Type B pancreatic cell (in vitro differentiated cells): ENCODE results near the gene TMIGD2. TPM values are rescaled to one million over a fixed set of nuclear protein-coding genes. Genes with fewer than 3 reads are reported as not detected.
A peak's percentile ranks its signal among the peaks of the same experiment; 100 is the strongest.

Experiments
- DNase-seq: peaks from one replicate; pipeline ENCODE4 v3.0.0; 2021; ENCODE audit warnings: mixed read lengths; ENCODE audit not compliant: unreplicated experiment; ENCODE audit errors: extremely low spot score
- H3K27ac Mint-ChIP-seq: 2 replicates; pipeline ENCODE4 v1.8.0; 2021; ENCODE audit warnings: mild to moderate bottlenecking, mixed read lengths
- H3K27me3 Mint-ChIP-seq: 2 replicates; pipeline ENCODE4 v1.8.0; 2021; ENCODE audit warnings: mixed read lengths
- H3K36me3 Mint-ChIP-seq: 2 replicates; pipeline ENCODE4 v1.8.0; 2021; ENCODE audit warnings: mixed read lengths
- H3K4me1 Mint-ChIP-seq: one replicate; pipeline ENCODE4 v1.8.0; 2021; ENCODE audit warnings: mixed read lengths; ENCODE audit not compliant: unreplicated experiment
- H3K4me3 Mint-ChIP-seq: 2 replicates; pipeline ENCODE4 v1.8.0; 2021; ENCODE audit warnings: mild to moderate bottlenecking, mixed read lengths
- H3K9me3 Mint-ChIP-seq: 2 replicates; pipeline ENCODE4 v1.8.0; 2021; ENCODE audit warnings: mixed read lengths
- CTCF ChIP-seq: fragments of 200-600 bp; sonication (generic); conservative IDR thresholded peaks from 2 replicates; pipeline ENCODE4 v1.5.0; 2021; ENCODE audit warnings: antibody characterized with exemption, mild to moderate bottlenecking
- total RNA-seq: library from RNA; stranded (reverse); gene quantifications from 2 replicates; pipeline ENCODE4 v1.2.1, GENCODE V29; 2021; ENCODE audit warnings: low replicate concordance

TMIGD2 gene
- total RNA-seq, 1 donor from 2014 or later, result not detected

- Mint-ChIP-seq H3K27ac (no peak overlapping the region), H3K36me3 (peaks cover 9% of the 10 kb centered on the region), H3K27me3 (peaks cover 5% of the 10 kb centered on the region), H3K9me3 (no peaks in the 10 kb centered on the region), H3K4me1 (peaks cover 4% of the 10 kb centered on the region), H3K4me3 (peak overlapping the region; percentile 75)
- DNase-seq, result no peak
- no peak for TF ChIP-seq CTCF
Observed at GRCh38 chr19:4345342-4346019, 43.3 kb upstream of the TMIGD2 start.

DNA sequence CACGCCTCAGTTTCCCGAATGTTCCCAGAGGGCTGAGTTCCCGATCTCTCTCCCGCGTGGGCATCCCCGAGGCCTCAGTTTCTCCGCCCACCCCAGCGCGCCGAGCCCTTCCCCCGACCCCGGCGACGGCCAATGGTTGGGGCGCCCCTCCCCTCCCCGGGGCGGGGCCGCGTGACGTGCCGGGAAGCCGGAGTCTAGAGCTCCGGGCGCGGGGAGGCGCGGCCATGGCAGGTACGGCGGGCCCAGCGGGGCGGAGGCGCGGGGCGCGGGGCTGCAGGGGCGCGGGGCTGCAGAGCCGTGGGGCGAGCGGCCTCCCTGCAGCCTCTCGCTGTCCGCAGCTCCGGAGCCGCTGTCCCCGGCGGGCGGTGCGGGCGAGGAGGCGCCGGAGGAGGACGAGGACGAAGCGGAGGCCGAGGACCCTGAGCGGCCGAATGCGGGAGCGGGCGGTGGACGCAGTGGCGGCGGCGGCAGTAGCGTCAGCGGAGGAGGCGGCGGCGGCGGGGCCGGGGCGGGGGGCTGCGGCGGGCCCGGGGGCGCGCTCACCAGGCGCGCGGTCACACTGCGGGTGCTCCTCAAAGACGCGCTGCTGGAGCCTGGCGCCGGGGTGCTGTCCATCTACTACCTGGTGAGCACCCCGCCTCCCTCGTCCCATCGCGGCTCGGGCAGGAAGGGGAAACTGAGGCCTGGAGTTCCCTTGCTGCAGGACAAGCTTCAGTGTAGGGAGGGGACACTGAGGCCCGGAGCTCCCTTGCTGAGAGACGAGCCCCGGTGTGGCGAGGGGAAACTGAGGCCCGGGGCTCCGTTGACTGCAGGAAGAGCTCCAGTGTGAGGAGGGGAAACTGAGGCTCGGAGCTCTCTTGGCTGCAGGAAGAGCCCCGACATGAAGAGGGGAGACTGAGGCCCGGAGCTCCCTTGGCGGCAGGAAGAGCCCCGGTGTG, 41.5 kb upstream of the TMIGD2 start, which contains the start of gene MPND:
Gene MPND (plus strand): TSS at position 193 of the 938 bp plus-strand sequence. CDS start 32 bp downstream, at position 225.
- Mint-ChIP-seq H3K36me3 (peaks cover 9% of the 10 kb centered on the region), H3K9me3 (no peaks in the 10 kb centered on the region), H3K27ac (peak within 1 kb of the TSS; percentile 98), H3K27me3 (peaks cover 5% of the 10 kb centered on the region), H3K4me1 (peaks cover 4% of the 10 kb centered on the region), H3K4me3 (peak within 1 kb of the TSS; percentile 92)
- no peak for TF ChIP-seq CTCF
- DNase-seq, result peak; percentile 96

GRCh38 chr19:4342615-4343369, 40.6 kb upstream of the TMIGD2 start:
- no peaks in the 10 kb centered on the region for H3K9me3 Mint-ChIP-seq
- H3K27me3 Mint-ChIP-seq, result peaks cover 5% of the 10 kb centered on the region
- peak; percentile 38 for TF ChIP-seq CTCF
- H3K4me3 Mint-ChIP-seq, result peak overlapping the region; percentile 92
- peaks cover 9% of the 10 kb centered on the region for H3K36me3 Mint-ChIP-seq
- peaks cover 9% of the 10 kb centered on the region for H3K4me1 Mint-ChIP-seq
- H3K27ac Mint-ChIP-seq, result peak overlapping the region; percentile 98
- peak; percentile 97 for DNase-seq

- Mint-ChIP-seq H3K4me1 (peaks cover 9% of the 10 kb centered on the region), H3K27me3 (peaks cover 5% of the 10 kb centered on the region), H3K9me3 (no peaks in the 10 kb centered on the region), H3K27ac (peak overlapping the region; percentile 98), H3K4me3 (peak overlapping the region; percentile 92), H3K36me3 (peaks cover 9% of the 10 kb centered on the region)
- no peak for TF ChIP-seq CTCF
- DNase-seq, result no peak
Observed at GRCh38 chr19:4342314-4342614, 40.1 kb upstream of the TMIGD2 start.

DNA sequence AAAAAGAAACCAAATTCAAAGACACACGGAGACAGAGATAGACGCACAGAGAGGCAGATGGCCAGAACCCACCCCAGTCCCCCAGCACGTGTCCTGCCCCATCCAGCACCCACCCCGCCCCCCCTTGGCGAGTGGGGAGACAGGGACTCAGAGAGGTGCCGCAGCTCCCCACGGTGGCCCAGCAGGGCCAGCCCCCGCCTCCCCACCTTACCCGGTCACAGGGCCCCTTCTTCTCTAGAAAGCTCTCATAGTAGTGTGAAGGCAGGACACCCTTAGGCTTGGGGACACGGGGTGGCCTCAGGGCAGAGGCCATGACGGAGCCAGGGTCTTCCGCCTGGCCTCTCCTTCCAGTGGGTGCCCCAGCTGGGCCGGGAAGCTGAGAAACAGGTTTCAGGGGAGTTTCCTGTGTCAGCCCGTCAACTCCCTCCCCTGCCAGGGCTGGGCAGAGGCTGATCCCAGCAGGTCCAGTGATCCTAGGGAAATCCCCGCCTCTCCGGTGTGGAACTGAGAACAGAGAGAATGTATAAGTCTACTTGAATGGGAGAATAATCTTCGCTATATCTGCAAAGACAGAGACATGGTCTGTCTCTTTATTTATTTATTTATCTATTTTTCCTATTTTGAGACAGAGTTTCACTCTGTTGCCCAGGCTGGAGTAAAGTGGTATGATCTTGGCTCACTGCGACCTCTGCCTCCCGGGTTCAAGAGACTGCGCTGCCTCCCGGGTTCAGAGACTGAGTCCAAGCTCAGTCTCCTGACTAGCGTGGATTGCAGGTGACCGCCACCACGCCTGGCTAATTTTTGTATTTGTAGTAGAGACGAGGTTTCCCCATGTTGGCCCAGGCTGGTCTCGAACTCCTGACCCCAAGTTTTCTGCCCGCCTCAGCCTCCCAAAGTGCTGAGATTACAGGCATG, 36.5 kb upstream of the TMIGD2 start, which contains the start of gene STAP2:
Gene STAP2 (minus strand): TSS at position 387 of the 915 bp plus-strand sequence. CDS start 74 bp downstream, at position 313.
- Mint-ChIP-seq H3K27me3 (peaks cover 5% of the 10 kb centered on the region), H3K27ac (peak within 1 kb of the TSS; percentile 98), H3K4me1 (peaks cover 9% of the 10 kb centered on the region), H3K9me3 (no peaks in the 10 kb centered on the region), H3K36me3 (peaks cover 16% of the 10 kb centered on the region), H3K4me3 (peak within 1 kb of the TSS; percentile 93)
- TF ChIP-seq CTCF, result no peak
- DNase-seq, result no peak
